SK-N-SH treated with all-trans-retinoic acid at 6 μM for 48 hours (cell line): Measurements from ENCODE around the gene ST3GAL6.

Experiments used
- ATAC-seq: fragments of 200-7000 bp; cut with Tn5 transposase; 3 replicates; pipeline ENCODE4 v1.9.1; 2020; ENCODE audit warnings: mild to moderate bottlenecking, moderate library complexity
- ARNTL ChIP-seq: fragments of 450-650 bp; formaldehyde crosslinking; IDR thresholded peaks from 2 replicates; pipeline ENCODE4 v1.5.0; 2020; ENCODE audit warnings: low read depth, mild to moderate bottlenecking, moderate library complexity, borderline replicate concordance
- BACH2 ChIP-seq: fragments of 250-450 bp; sonication (Bioruptor Pico); IDR thresholded peaks from 2 replicates; pipeline ENCODE4 v1.9.0; 2021; ENCODE audit warnings: mild to moderate bottlenecking, borderline replicate concordance
- CREB5 ChIP-seq: fragments of 250-450 bp; sonication (Bioruptor Pico); IDR thresholded peaks from 2 replicates; pipeline ENCODE4 v1.5.1; 2020; ENCODE audit warnings: low read depth, mild to moderate bottlenecking, moderate library complexity
- CSDC2 ChIP-seq: fragments of 250-450 bp; sonication (Bioruptor Pico); IDR thresholded peaks from 2 replicates; pipeline ENCODE4 v1.5.0; 2020; ENCODE audit warnings: mild to moderate bottlenecking, moderate library complexity
- CSRNP3 ChIP-seq: fragments of 250-450 bp; sonication (Bioruptor Pico); IDR thresholded peaks from 2 replicates; pipeline ENCODE4 v1.5.1; 2021; ENCODE audit warnings: mild to moderate bottlenecking, moderate library complexity
- ESRRG ChIP-seq: fragments of 250-450 bp; sonication (Bioruptor Pico); IDR thresholded peaks from 2 replicates; pipeline ENCODE4 v1.6.1; 2021; ENCODE audit warnings: mild to moderate bottlenecking
- OSR1 ChIP-seq: fragments of 250-450 bp; sonication (Bioruptor Pico); IDR thresholded peaks from 2 replicates; pipeline ENCODE4 v1.8.0; 2022; ENCODE audit warnings: moderate library complexity, mild to moderate bottlenecking, inconsistent platforms
- PATZ1 ChIP-seq: fragments of 250-450 bp; sonication (Bioruptor Pico); IDR thresholded peaks from 2 replicates; pipeline ENCODE4 v1.8.0; 2020; ENCODE audit warnings: mild to moderate bottlenecking, moderate library complexity, borderline replicate concordance
- POU6F1 ChIP-seq: fragments of 250-450 bp; sonication (Bioruptor Pico); IDR thresholded peaks from 2 replicates; pipeline ENCODE4 v1.8.0; 2021; ENCODE audit warnings: low read depth, mild to moderate bottlenecking, moderate library complexity, borderline replicate concordance
- PPARA ChIP-seq: fragments of 250-450 bp; sonication (Bioruptor Pico); IDR thresholded peaks from 2 replicates; pipeline ENCODE4 v1.5.0; 2020; ENCODE audit warnings: mild to moderate bottlenecking, borderline replicate concordance
- RARB ChIP-seq: fragments of 250-450 bp; sonication (Bioruptor Pico); IDR thresholded peaks from 2 replicates; pipeline ENCODE4 v1.8.0; 2021; ENCODE audit warnings: mild to moderate bottlenecking, moderate library complexity
- TCF4 ChIP-seq: fragments of 250-450 bp; sonication (Bioruptor Pico); IDR thresholded peaks from 2 replicates; pipeline ENCODE4 v1.8.0; 2021; ENCODE audit warnings: mild to moderate bottlenecking, moderate library complexity, borderline replicate concordance
- TOX ChIP-seq: fragments of 250-450 bp; sonication (Bioruptor Pico); IDR thresholded peaks from 2 replicates; pipeline ENCODE4 v1.8.0; 2021; ENCODE audit warnings: mild to moderate bottlenecking, moderate library complexity, borderline replicate concordance
- TSHZ2 ChIP-seq: fragments of 250-450 bp; sonication (Bioruptor Pico); IDR thresholded peaks from 2 replicates; pipeline ENCODE4 v1.5.0; 2020; ENCODE audit warnings: mild to moderate bottlenecking, moderate library complexity
- ZC3H10 ChIP-seq: fragments of 250-450 bp; sonication (Bioruptor Pico); IDR thresholded peaks from 2 replicates; pipeline ENCODE4 v1.5.1; 2021; ENCODE audit warnings: mild to moderate bottlenecking, moderate library complexity
- ZFP3 ChIP-seq: fragments of 250-450 bp; sonication (Bioruptor Pico); IDR thresholded peaks from 2 replicates; pipeline ENCODE4 v1.5.0; 2020; ENCODE audit warnings: mild to moderate bottlenecking, moderate library complexity
- ZFP30 ChIP-seq: fragments of 450-650 bp; formaldehyde crosslinking; IDR thresholded peaks from 2 replicates; pipeline ENCODE4 v1.5.0; 2022; ENCODE audit warnings: mild to moderate bottlenecking, moderate library complexity
- ZNF565 ChIP-seq: fragments of 450-650 bp; formaldehyde crosslinking; conservative IDR thresholded peaks from 2 replicates; pipeline ENCODE4 v1.5.0; 2020; ENCODE audit warnings: low read depth, mild to moderate bottlenecking, moderate library complexity
- ZNF70 ChIP-seq: fragments of 450-650 bp; formaldehyde crosslinking; IDR thresholded peaks from 2 replicates; pipeline ENCODE4 v1.5.0; 2020; ENCODE audit warnings: mild to moderate bottlenecking, moderate library complexity
- ZNF8 ChIP-seq: fragments of 450-650 bp; formaldehyde crosslinking; IDR thresholded peaks from 2 replicates; pipeline ENCODE4 v1.5.0; 2020; ENCODE audit warnings: mild to moderate bottlenecking, moderate library complexity

The ST3GAL6 gene

GRCh38 chr3:98801043-98801747, 38.1 kb downstream of the ST3GAL6 start:
- peak; percentile 46 for ATAC-seq
- no peak for TF ChIP-seq ZC3H10 (CRISPR knock-in tag)
- no peak for TF ChIP-seq ZFP30
- no peak for TF ChIP-seq ZNF565 (CRISPR knock-in tag)
- TF ChIP-seq CSRNP3 (CRISPR knock-in tag): no peak
- no peak for TF ChIP-seq ZNF8 (CRISPR knock-in tag)

GRCh38 chr3:98805571-98805970, 42.4 kb downstream of the ST3GAL6 start:
- ATAC-seq: no peak; the same call in 2 of the 3 replicates
- TF ChIP-seq PATZ1 (CRISPR knock-in tag) (no peak), CSRNP3 (CRISPR knock-in tag) (no peak), POU6F1 (CRISPR knock-in tag) (no peak), TCF4 (no peak), RARB (CRISPR knock-in tag) (no peak), ARNTL (CRISPR knock-in tag) (no peak), OSR1 (CRISPR knock-in tag) (no peak), CSDC2 (CRISPR knock-in tag) (no peak), ZNF70 (CRISPR knock-in tag) (no peak), TOX (CRISPR knock-in tag) (no peak), BACH2 (CRISPR knock-in tag) (no peak), ZFP3 (no peak), TSHZ2 (no peak), ESRRG (CRISPR knock-in tag) (no peak), CREB5 (CRISPR knock-in tag) (no peak), PPARA (CRISPR knock-in tag) (no peak), ZNF565 (CRISPR knock-in tag) (no peak), ZC3H10 (CRISPR knock-in tag) (no peak)
